Common myeloid progenitor, CD34-positive (primary cell): ENCODE results near the gene DOLK.

Experiments used
- CTCF ChIA-PET: fragments of 350-600 bp; sonication (Branson Sonifier 250); formaldehyde crosslinking; loops from one replicate; lab custom pipeline; 2021; ENCODE audit warnings: antibody characterized with exemption; lab: Charles Lee
- POLR2A ChIA-PET: fragments of 350-600 bp; sonication (Branson Sonifier 250); formaldehyde crosslinking; loops from one replicate; lab custom pipeline; 2021; ENCODE audit warnings: antibody characterized with exemption; lab: Charles Lee
- DNase-seq, 3 donors: peaks; one replicate each; pipeline versions ENCODE4 v3.0.0 to v3.0.0-alpha.2; 2013
- H3K27ac ChIP-seq, 2 experiments: 1 replicate in 1 of 2; 2 replicates in 1 of 2; pipeline ENCODE4 v1.7.0; 2013; ENCODE audit warnings: inconsistent platforms in 2 of 2, low read length in 2 of 2, mild to moderate bottlenecking in 2 of 2, low read depth in 1 of 2, moderate library complexity in 1 of 2; ENCODE audit not compliant: severe bottlenecking in 2 of 2, insufficient read depth in 1 of 2, poor library complexity in 1 of 2
- H3K27me3 ChIP-seq, 5 experiments: replicated peaks in 2 of 5; 1 replicate in 3 of 5; 2 replicates in 2 of 5; pipeline versions ENCODE4 v1.6.1 to v1.7.0; 2013; ENCODE audit warnings: low read length in 4 of 5, mild to moderate bottlenecking in 2 of 5, moderate library complexity in 2 of 5, inconsistent platforms in 1 of 5; ENCODE audit not compliant: insufficient read depth in 5 of 5, control insufficient read depth in 4 of 5
- H3K36me3 ChIP-seq, 4 experiments: 1 replicate in 2 of 4; 2 replicates in 2 of 4; pipeline versions ENCODE4 v1.6.1 to v1.7.0; 2013; ENCODE audit warnings: low read length in 3 of 4, control low read depth in 1 of 4, mild to moderate bottlenecking in 1 of 4; ENCODE audit not compliant: control insufficient read depth in 4 of 4, insufficient read depth in 4 of 4
- H3K4me1 ChIP-seq, 4 experiments: 1 replicate in 3 of 4; 2 replicates in 1 of 4; pipeline versions ENCODE4 v1.6.1 to v1.7.1; 2013; ENCODE audit warnings: low read length in 3 of 4, mild to moderate bottlenecking in 3 of 4, control low read depth in 1 of 4, inconsistent platforms in 1 of 4, moderate library complexity in 1 of 4; ENCODE audit not compliant: control insufficient read depth in 4 of 4, insufficient read depth in 4 of 4; ENCODE audit errors: control extremely low read depth in 1 of 4
- H3K4me3 ChIP-seq, 7 experiments: 1 replicate in 4 of 7; 2 replicates in 3 of 7; pipeline versions ENCODE4 v1.5.1 to v1.7.0; 2013; ENCODE audit warnings: mild to moderate bottlenecking in 7 of 7, low read length in 6 of 7, moderate library complexity in 6 of 7, inconsistent platforms in 2 of 7, low read depth in 2 of 7, control low read depth in 1 of 7; ENCODE audit not compliant: insufficient read depth in 4 of 7, control insufficient read depth in 1 of 7; ENCODE audit errors: extremely low read depth in 1 of 7
- H3K9me3 ChIP-seq, 5 experiments: 1 replicate in 4 of 5; 2 replicates in 1 of 5; pipeline versions ENCODE4 v1.6.1 to v1.7.1; 2013; ENCODE audit warnings: low read length in 4 of 5, mild to moderate bottlenecking in 2 of 5, inconsistent platforms in 1 of 5, low read depth in 1 of 5, moderate library complexity in 1 of 5; ENCODE audit not compliant: control insufficient read depth in 4 of 5, insufficient read depth in 2 of 5; ENCODE audit errors: control extremely low read depth in 1 of 5
- WGBS: methylation state at CpG from one replicate; pipeline ENCODE4 v1.1.5; 2013; ENCODE audit not compliant: insufficient coverage; 5-methylcytosine and 5-hydroxymethylcytosine counted together

Gene DOLK

DNA sequence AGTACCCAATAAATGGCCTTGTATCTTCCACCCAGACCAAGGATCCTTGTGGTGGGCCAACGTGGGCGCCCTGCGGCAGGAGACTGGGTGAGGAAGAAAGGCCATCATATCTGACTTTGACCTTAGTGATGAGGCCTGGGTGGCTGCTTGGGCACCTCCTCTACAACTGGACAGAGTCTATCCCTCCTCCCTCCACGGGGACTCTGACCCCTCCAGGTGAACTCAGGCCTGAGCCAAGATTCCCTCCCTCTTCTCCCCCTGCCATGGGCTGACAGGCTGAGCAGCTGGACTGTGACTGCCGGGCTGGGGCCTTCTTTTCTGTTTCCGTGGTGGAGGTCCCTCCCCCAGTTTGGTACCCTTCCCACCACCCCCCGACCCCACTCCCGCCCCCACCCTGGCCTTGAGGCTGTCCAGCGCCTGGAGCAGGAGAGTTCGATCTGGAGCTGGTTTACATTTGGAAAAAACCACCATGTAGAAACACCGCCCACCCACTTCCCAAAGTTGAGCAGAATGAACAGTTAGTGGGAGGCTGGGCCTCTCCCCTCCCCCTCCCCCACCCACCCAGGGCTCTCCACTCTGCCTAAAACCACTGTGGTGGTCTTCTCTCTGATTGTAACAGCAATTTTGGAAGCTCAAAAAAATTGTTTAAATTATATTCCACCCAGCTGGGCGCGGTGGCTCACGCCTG is 27.9 kb downstream of the DOLK start:
- DNase-seq = no peak
- H3K4me3 ChIP-seq = no peak overlapping the region
- H3K36me3 ChIP-seq = peaks cover 2 to 33% (median 28%) of the 10 kb centered on the region in 4 experiments
- ChIA-PET CTCF (interaction anchor here (1.0 to 1.2 kb wide), 3 partner anchors 14 to 57 kb away, joined by 3 read pairs; no protein-coding TSS in a partner anchor), POLR2A (interaction anchor here (0.5 kb wide), 1 partner anchor 19 kb away, joined by 3 read pairs; no protein-coding TSS in a partner anchor)
- WGBS = 100% methylated on average over 1 of the region's 14 CpGs
- no peaks in the 10 kb centered on the region for H3K27me3 ChIP-seq
- H3K9me3 ChIP-seq = no peaks in the 10 kb centered on the region
- no peak overlapping the region for H3K27ac ChIP-seq
- peaks cover 0 to 9% (median 1%) of the 10 kb centered on the region in 4 experiments for H3K4me1 ChIP-seq

DNA sequence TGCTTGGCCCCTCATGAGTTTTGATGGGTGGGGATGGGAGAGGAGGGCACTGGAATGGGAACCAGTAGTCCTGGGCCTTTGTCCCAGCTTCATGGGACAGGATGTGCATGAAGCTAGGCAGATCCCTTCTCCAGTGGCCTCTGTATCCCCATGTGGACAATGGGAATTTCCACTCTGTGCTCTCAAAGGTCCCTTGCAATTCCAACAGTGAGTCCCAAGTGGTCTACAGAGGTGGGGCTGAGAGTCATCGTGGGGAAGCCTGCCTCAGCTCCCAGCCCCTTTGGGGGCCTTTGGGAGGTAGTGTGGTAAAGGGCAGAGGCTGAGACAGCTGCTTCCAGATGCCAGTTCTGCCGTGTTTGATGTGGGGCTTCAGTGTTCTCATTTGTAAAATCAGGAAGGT is 28.5 kb downstream of the DOLK start:
- no peaks in the 10 kb centered on the region for H3K9me3 ChIP-seq
- peaks cover 2 to 35% (median 30%) of the 10 kb centered on the region in 4 experiments for H3K36me3 ChIP-seq
- no peak overlapping the region for H3K4me3 ChIP-seq
- no peak overlapping the region for H3K27ac ChIP-seq
- 67% methylated on average over 1 of the region's 2 CpGs for WGBS
- POLR2A ChIA-PET = no interaction called here
- CTCF ChIA-PET = interaction anchor here (1.0 to 1.2 kb wide), 3 partner anchors 13 to 57 kb away, joined by 3 read pairs; no protein-coding TSS in a partner anchor
- H3K4me1 ChIP-seq = peaks cover 0 to 9% (median 1%) of the 10 kb centered on the region in 4 experiments
- H3K27me3 ChIP-seq = no peaks in the 10 kb centered on the region
- DNase-seq = no peak

DNA sequence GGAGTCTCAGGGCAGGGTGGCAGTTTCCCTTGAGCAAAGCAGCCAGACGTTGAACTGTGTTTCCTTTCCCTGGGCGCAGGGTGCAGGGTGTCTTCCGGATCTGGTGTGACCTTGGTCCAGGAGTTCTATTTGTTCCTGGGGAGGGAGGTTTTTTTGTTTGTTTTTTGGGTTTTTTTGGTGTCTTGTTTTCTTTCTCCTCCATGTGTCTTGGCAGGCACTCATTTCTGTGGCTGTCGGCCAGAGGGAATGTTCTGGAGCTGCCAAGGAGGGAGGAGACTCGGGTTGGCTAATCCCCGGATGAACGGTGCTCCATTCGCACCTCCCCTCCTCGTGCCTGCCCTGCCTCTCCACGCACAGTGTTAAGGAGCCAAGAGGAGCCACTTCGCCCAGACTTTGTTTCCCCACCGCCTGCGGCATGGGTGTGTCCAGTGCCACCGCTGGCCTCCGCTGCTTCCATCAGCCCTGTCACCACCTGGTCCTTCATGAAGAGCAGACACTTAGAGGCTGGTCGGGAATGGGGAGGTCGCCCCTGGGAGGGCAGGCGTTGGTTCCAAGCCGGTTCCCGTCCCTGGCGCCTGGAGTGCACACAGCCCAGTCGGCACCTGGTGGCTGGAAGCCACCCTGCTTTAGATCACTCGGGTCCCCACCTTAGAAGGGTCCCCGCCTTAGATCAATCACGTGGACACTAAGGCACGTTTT is 30.1 kb downstream of the DOLK start:
- peaks cover 0 to 3% (median 0%) of the 10 kb centered on the region in 4 experiments for H3K4me1 ChIP-seq
- POLR2A ChIA-PET = no interaction called here

DNA sequence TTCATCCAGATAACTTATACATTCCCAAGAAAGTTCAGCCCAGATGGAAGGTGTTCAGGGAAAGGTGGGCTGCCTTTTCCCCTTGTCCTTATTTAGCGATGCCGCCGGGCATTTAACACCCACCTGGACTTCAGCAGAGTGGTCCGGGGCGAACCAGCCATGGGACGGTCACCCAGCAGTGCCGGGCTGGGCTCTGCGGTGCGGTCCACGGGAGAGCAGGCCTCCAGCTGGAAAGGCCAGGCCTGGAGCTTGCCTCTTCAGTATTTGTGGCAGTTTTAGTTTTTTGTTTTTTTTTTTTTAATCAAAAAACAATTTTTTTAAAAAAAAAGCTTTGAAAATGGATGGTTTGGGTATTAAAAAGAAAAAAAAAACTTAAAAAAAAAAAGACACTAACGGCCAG is 30.7 kb downstream of the DOLK start:
- H3K27ac ChIP-seq = no peak overlapping the region
- peaks cover 2 to 45% (median 32%) of the 10 kb centered on the region in 4 experiments for H3K36me3 ChIP-seq
- H3K27me3 ChIP-seq = no peaks in the 10 kb centered on the region
- no peak overlapping the region for H3K4me3 ChIP-seq
- WGBS = 100% methylated on average over 7 of the region's 11 CpGs
- H3K9me3 ChIP-seq = no peaks in the 10 kb centered on the region
- ChIA-PET CTCF (interaction anchor here (3.0 kb wide), 1 partner anchor 39 kb away, joined by 15 read pairs; no protein-coding TSS in a partner anchor), POLR2A (no interaction called here)
- no peak for DNase-seq
- H3K4me1 ChIP-seq = peaks cover 0 to 5% (median 5%) of the 10 kb centered on the region in 4 experiments

More for the DNA sequence above, 30.1 kb downstream of the DOLK start:
- Histone ChIP-seq H3K4me3 (no peak overlapping the region), H3K27ac (no peak overlapping the region), H3K27me3 (no peaks in the 10 kb centered on the region), H3K36me3 (peaks cover 2 to 45% (median 32%) of the 10 kb centered on the region in 4 experiments), H3K9me3 (no peaks in the 10 kb centered on the region)
- WGBS = 98% methylated on average over 23 of the region's 26 CpGs
- CTCF ChIA-PET = interaction anchor here (1.2 to 3.0 kb wide), 2 partner anchors 15 to 39 kb away, joined by 3 to 15 read pairs; no protein-coding TSS in a partner anchor
- DNase-seq = no peak

DNA sequence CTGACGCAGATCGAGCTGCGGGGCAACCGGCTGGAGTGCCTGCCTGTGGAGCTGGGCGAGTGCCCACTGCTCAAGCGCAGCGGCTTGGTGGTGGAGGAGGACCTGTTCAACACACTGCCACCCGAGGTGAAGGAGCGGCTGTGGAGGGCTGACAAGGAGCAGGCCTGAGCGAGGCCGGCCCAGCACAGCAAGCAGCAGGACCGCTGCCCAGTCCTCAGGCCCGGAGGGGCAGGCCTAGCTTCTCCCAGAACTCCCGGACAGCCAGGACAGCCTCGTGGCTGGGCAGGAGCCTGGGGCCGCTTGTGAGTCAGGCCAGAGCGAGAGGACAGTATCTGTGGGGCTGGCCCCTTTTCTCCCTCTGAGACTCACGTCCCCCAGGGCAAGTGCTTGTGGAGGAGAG is 31.2 kb downstream of the DOLK start:
- Histone ChIP-seq H3K4me1 (peaks cover 0 to 11% (median 11%) of the 10 kb centered on the region in 4 experiments), H3K9me3 (no peaks in the 10 kb centered on the region), H3K27me3 (no peaks in the 10 kb centered on the region), H3K36me3 (peaks cover 2 to 45% (median 32%) of the 10 kb centered on the region in 4 experiments), H3K4me3 (no peak overlapping the region), H3K27ac (no peak overlapping the region)
- POLR2A ChIA-PET = no interaction called here
- CTCF ChIA-PET = interaction anchor here (0.7 to 3.0 kb wide), 2 partner anchors 38 to 54 kb away, joined by 3 to 15 read pairs; no protein-coding TSS in a partner anchor
- WGBS = 98% methylated on average over 16 of the region's 18 CpGs
- DNase-seq = no peak

DNA sequence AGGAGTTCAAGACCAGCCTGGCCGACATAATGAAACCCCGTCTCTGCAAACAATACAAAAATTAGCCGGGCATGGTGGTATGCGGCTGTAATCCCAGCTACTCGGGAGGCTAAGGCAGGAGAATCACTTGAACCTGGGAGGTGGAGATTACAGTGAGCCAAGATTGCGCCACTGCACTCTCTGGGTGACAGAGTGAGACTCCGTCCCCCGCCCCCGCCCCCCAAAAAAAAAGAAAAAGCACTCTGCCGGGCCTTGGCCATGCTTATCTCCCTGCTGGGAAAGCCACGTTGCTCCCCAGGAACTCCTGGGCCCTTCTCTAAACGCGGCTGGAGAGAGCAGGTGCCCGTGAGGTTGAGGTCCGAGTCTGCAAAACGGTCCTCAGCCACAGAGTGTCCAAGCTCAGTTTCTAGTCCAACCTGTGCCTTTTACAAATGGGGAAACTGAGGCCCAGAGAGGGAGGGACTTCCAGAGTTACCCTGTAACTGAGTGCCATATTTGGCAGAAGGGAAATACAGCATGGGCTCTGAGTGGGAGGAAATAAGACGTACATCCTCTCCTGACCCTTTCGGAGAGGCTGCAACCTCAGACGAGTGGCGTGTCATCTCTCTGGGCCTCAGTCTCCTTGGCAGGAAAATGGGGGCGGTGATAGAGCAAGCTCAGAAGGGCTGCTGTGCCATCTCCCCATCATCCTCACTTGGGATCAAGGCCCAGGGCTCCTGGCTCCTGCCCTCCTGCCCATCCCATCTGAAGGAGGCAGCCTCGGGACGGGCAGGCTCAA is 33.2 kb downstream of the DOLK start:
- no peak for DNase-seq
- POLR2A ChIA-PET = interaction anchor here (0.6 kb wide), 1 partner anchor 9 kb away, joined by 5 read pairs; no protein-coding TSS in a partner anchor
- Histone ChIP-seq H3K36me3 (peaks cover 3 to 58% (median 41%) of the 10 kb centered on the region in 4 experiments), H3K27me3 (no peaks in the 10 kb centered on the region), H3K4me3 (no peak overlapping the region), H3K4me1 (peaks cover 0 to 14% (median 12%) of the 10 kb centered on the region in 4 experiments), H3K9me3 (no peaks in the 10 kb centered on the region), H3K27ac (no peak overlapping the region)
- 90% methylated on average over 19 of the region's 23 CpGs for WGBS
- CTCF ChIA-PET = interaction anchor here (1.0 to 3.0 kb wide), 3 partner anchors 14 to 36 kb away, joined by 3 to 15 read pairs (median 3); no protein-coding TSS in a partner anchor
